Measurements from ENCODE around the gene LUZP4. TPM values are rescaled to one million over a fixed set of nuclear protein-coding genes. Genes with fewer than 3 reads are reported as not detected.
"Not testable (repeated sequence)": the region's sequence is repeated elsewhere in the genome, so short reads cannot be mapped to it uniquely, and the experiment has no call there.

LUZP4 gene
- total RNA-seq, 4 donors from 2014 or later, result not detected

- H3K27me3 ChIP-seq, result no peaks in the 10 kb centered on the region
Observed at GRCh38 chrX:115345615-115346014, 56.1 kb downstream of the LUZP4 start.

GRCh38 chrX:115346738-115347137 is 57.2 kb downstream of the LUZP4 start:
- intact Hi-C loops (cut with DNase I); H3K36me3 ChIP-seq; H3K4me3 ChIP-seq; H3K9me3 ChIP-seq; H3K4me1 ChIP-seq; DNase-seq; H3K27ac ChIP-seq; H3K27me3 ChIP-seq: not testable (repeated sequence)
- 80% methylated on average over 4 of the region's 14 CpGs; no CpG with 5 or more reads in 1 of the 2 donors for WGBS, 2 donors

More at GRCh38 chrX:115345615-115346014, 56.1 kb downstream of the LUZP4 start:
- Histone ChIP-seq H3K9me3 (no peaks in the 10 kb centered on the region), H3K27ac (peak overlapping the region in 3 of 4 donors; percentile 64 to 81 (median 70)), H3K36me3 (no peaks in the 10 kb centered on the region), H3K4me3 (no peak overlapping the region), H3K4me1 (peaks cover 0 to 8% (median 8%) of the 10 kb centered on the region in 3 donors)
- intact Hi-C loops (cut with DNase I), result no loop called here
- WGBS, 2 donors, result 24 to 35% methylated on average over 3 of the region's 3 CpGs
- DNase-seq, result no peak
- TF ChIP-seq POLR2A (IDR thresholded peaks at IDR 0.05), result no peak
- TF ChIP-seq, protein P1, sequence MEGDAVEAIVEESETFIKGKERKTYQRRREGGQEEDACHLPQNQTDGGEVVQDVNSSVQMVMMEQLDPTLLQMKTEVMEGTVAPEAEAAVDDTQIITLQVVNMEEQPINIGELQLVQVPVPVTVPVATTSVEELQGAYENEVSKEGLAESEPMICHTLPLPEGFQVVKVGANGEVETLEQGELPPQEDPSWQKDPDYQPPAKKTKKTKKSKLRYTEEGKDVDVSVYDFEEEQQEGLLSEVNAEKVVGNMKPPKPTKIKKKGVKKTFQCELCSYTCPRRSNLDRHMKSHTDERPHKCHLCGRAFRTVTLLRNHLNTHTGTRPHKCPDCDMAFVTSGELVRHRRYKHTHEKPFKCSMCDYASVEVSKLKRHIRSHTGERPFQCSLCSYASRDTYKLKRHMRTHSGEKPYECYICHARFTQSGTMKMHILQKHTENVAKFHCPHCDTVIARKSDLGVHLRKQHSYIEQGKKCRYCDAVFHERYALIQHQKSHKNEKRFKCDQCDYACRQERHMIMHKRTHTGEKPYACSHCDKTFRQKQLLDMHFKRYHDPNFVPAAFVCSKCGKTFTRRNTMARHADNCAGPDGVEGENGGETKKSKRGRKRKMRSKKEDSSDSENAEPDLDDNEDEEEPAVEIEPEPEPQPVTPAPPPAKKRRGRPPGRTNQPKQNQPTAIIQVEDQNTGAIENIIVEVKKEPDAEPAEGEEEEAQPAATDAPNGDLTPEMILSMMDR (IDR thresholded peaks at IDR 0.05), result no peak

GRCh38 chrX:115348446-115349225 is 59.1 kb downstream of the LUZP4 start:
- H3K4me3 ChIP-seq, result no peak overlapping the region
- H3K9me3 ChIP-seq, result no peaks in the 10 kb centered on the region
- intact Hi-C loops (cut with DNase I), result no loop called here
- 62 to 77% methylated on average over 7 of the region's 7 CpGs for WGBS, 2 donors
- no peak for DNase-seq
- H3K4me1 ChIP-seq, result peaks cover 0 to 8% (median 8%) of the 10 kb centered on the region in 3 donors
- no peak for TF ChIP-seq POLR2A (IDR thresholded peaks at IDR 0.05)
- TF ChIP-seq, protein P1 (IDR thresholded peaks at IDR 0.05), result no peak
- H3K27me3 ChIP-seq, result no peaks in the 10 kb centered on the region
- H3K27ac ChIP-seq, result no peak overlapping the region
- H3K36me3 ChIP-seq, result no peaks in the 10 kb centered on the region

- no peak for DNase-seq
- intact Hi-C loops (cut with DNase I), result no loop called here
- TF ChIP-seq, protein P1 (IDR thresholded peaks at IDR 0.05), result no peak
- TF ChIP-seq POLR2A (IDR thresholded peaks at IDR 0.05), result no peak
- Histone ChIP-seq H3K27me3 (no peaks in the 10 kb centered on the region), H3K36me3 (no peaks in the 10 kb centered on the region), H3K27ac (no peak overlapping the region), H3K4me1 (no peaks in the 10 kb centered on the region), H3K4me3 (no peak overlapping the region), H3K9me3 (no peaks in the 10 kb centered on the region)
- WGBS, 2 donors, result 56 to 72% methylated on average over 3 to 10 of the region's 10 CpGs
Observed at GRCh38 chrX:115350711-115351381, 61.3 kb downstream of the LUZP4 start.

- no peak overlapping the region for H3K27ac ChIP-seq
- H3K27me3 ChIP-seq, result peaks cover 0 to 5% (median 0%) of the 10 kb centered on the region in 4 donors
- intact Hi-C loops (cut with DNase I), result no loop called here
- 69 to 84% methylated on average over 4 of the region's 4 CpGs for WGBS, 2 donors
- H3K9me3 ChIP-seq, result no peaks in the 10 kb centered on the region
- DNase-seq, result no peak
- H3K4me1 ChIP-seq, result no peaks in the 10 kb centered on the region
- no peak overlapping the region for H3K4me3 ChIP-seq
- TF ChIP-seq, protein P1 (IDR thresholded peaks at IDR 0.05), result no peak
- no peak for TF ChIP-seq POLR2A (IDR thresholded peaks at IDR 0.05)
- no peaks in the 10 kb centered on the region for H3K36me3 ChIP-seq
Observed at GRCh38 chrX:115356369-115356768, 66.9 kb downstream of the LUZP4 start.

Other genes starting within 250 kb of the LUZP4 start
- gene RBMXL3, start 100.3 kb upstream of the LUZP4 start, total RNA-seq, result not detected
- 1 to 10 TPM in 1 of 4 donors, under 1 TPM in 3; 0.11 to 3.8 (median 0.45) TPM for gene LRCH2, start 55.6 kb upstream of the LUZP4 start, total RNA-seq